HG03066 (cell line): ENCODE data around the gene SYT1.

Experiments used
- ATAC-seq: cut with Tn5 transposase; IDR thresholded peaks from one replicate; pipeline ENCODE4 v1.9.1; 2021; ENCODE audit warnings: low read depth; ENCODE audit not compliant: unreplicated experiment

SYT1 gene

DNA sequence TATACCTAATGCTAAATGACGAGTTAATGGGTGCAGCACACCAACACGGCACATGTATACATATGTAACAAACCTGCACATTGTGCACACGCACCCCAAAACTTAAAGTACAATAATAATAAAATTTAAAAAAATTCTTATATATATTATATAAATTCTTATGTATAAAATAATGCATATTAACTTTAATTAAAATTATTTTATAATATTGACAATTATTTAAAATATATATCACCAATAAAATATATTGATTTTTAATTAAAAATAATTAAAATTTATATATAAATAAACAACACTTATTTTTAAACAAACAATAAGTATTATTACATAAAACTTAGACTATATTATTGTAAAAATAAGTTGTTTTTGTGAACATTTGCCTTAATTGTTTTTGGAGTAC lies 188.8 kb downstream of the SYT1 start:
- no peak for ATAC-seq

- no peak for ATAC-seq
Observed at GRCh38 chr12:79055926-79056674, 191.5 kb downstream of the SYT1 start.

GRCh38 chr12:79056775-79057174 lies 192.2 kb downstream of the SYT1 start:
- no peak for ATAC-seq

GRCh38 chr12:79057540-79057939 lies 193.0 kb downstream of the SYT1 start:
- no peak for ATAC-seq

DNA sequence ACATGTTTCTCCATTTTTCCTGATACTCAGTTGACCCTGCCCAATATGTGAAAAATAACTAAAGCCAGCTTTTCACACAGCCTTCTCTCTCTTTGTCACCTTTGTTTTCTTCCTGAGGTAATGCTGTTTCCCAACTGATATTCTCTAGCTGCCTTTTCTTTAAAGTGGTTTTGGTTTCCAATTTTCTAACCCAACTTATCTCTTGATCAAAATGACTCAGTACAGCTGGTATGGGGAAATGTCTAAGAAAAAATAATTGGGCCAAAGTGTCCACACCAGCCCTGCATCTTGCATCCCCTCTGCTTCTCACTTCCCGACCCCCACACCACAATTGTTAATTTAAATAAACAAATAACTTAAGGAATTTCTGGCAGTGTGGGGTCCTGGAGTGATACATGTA lies 193.8 kb downstream of the SYT1 start:
- ATAC-seq, result no peak

GRCh38 chr12:79059557-79059956 lies 195.0 kb downstream of the SYT1 start:
- no peak for ATAC-seq

DNA sequence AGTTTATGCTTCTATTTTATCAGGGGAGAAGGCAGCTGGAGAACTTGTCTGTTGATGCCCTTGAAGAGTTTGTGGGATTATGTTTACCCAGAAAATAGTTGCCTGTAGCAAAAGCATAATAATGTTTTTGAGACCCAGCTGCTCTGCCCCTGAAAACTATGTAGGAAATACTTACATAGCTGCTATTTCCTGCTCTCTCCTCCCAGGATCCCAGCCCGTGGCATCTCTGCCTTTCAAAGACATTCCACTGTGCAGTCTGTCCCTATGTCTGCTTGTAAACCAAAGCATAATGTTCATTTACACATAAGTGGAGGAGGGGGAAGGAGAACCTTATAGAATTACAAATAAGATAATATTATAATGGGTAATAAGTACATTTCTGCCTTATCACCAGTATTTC lies 198.7 kb downstream of the SYT1 start:
- ATAC-seq, result no peak

GRCh38 chr12:79067977-79068376 lies 203.4 kb downstream of the SYT1 start:
- ATAC-seq, result no peak

GRCh38 chr12:79069009-79069408 lies 204.4 kb downstream of the SYT1 start:
- ATAC-seq, result peak; percentile 95

- peak; percentile 21 for ATAC-seq
Observed at GRCh38 chr12:79071498-79071897, 206.9 kb downstream of the SYT1 start.

- no peak for ATAC-seq
Observed at GRCh38 chr12:79073506-79073905, 208.9 kb downstream of the SYT1 start.

DNA sequence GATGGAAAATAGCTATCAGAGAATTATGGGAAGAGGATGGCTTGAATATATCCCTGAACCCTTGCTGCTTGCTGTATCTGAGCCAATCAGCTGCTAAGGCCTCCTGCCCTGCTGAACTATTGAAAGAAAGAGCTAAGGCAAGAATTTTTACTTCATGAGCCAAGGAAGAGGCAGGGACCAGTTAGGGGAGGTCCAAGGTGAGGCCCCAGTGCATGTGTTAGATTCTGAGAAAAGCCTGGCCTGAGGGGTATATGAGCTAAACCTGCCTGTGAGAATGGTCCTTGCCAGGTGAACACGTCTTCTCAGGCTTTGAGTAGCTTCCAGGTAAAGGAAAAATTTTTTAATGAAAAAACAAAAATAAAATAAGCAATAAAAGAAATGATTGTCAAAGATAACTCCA lies 218.0 kb downstream of the SYT1 start:
- ATAC-seq, result no peak

DNA sequence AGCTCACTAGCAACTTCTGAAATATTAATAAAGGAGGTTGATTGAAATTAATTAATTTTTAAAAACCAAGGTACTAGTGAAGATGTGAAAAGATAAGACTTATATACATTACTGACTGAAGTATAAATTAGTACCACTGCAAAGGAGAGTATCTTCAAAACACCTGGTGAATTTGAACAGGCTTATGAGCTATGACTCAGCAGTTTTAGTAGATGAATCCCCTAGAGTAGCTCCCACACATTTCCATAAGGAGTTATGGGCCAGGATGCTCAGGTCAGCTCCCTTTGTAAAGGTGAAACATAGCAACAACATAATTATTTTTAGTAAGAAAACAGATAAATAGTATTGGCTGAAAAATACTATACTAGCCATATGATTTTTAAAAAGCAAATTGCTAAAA lies 218.6 kb downstream of the SYT1 start:
- no peak for ATAC-seq

GRCh38 chr12:79085106-79085682 lies 220.6 kb downstream of the SYT1 start:
- ATAC-seq, result peak; percentile 72

DNA sequence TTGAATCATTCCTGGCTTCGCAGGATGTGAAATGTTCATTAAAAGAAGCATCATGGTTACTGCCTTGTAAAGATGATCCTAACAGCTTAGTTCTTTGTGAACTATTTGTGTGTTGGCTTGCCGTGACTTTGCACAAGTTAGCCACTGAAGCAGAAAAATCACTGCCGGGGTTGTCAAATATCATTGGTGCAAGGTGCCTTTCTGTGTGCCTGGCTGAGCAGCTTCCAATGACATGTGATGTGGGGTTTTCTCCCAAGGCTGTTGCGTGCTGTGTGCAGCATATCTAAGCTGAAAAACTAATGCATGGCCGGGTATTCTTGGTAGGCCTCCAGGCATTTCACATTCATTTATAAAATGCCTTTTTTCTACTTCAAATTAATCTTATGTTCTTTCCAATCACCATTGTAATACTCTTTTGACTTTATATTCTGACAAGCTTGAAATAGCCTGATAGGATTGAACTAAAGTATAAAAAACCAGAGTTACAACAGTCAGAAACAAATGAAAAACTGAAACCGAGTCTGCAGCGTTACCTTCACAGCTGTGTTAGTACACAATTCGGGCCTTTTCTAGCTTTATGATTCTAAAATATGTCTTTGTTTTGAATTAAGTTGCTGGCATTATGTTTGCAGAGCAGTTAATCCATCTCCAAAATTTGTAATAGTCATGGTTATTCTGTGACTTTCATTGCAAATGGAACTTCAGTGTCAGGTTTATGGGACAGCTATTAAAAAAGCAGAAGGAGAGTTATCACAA lies 222.1 kb downstream of the SYT1 start:
- ATAC-seq, result no peak

DNA sequence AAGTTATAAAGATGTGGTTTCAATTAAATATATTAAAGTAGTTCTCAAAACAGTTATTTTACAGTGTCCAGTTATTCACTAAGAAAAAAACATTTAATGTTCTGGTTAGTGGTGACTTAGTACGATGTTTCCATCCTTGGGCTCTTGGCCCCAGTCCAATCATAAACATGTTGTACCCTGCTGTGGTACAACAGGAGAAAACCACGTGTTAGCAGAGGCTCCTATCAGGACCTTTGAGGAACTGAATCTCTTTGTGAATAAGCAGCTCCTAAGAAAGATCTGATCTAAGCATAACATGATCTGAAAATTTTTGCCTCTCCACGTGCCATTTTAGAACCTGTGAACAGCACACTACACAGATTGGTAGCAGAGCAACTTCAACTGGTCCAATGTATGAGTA lies 234.0 kb downstream of the SYT1 start:
- ATAC-seq, result no peak

GRCh38 chr12:79108962-79109361 lies 244.4 kb downstream of the SYT1 start:
- ATAC-seq, result no peak

DNA sequence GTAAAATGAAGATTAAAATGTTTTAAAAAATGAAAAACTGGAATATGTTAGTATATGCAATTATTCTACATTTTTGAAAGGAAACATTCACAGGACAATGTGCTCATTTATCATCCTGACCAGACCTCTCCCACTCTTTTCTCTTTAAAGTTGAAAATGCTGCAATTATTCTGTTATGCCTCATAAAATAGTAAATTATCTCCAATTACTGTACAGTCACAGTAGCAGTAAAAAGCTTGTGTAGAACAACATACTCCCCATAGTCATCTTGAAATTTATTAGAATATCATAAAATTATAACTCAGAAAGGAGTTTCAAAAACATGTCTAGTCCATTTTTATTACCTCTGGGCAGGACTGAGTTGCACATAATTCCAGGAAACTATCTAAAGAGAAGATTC lies 250.3 kb downstream of the SYT1 start:
- no peak for ATAC-seq

DNA sequence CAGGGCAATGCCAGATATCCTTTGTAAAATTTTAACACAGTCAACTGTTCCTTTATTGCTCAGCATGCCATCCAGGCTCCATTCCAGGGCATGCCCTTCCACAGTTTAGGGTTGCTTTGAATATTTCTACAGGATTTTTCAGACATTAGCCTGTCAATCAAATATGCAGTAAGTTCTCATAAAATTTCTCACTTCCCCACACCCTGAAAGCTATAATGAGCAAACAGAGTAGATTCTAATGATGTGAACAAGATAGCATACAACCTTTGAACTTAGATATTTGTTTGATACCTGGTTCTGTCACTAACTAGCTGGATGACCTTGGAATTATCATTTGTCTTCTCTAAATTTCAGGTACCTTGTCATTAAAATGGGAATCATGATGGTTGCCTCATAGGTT lies 251.2 kb downstream of the SYT1 start:
- ATAC-seq, result no peak

DNA sequence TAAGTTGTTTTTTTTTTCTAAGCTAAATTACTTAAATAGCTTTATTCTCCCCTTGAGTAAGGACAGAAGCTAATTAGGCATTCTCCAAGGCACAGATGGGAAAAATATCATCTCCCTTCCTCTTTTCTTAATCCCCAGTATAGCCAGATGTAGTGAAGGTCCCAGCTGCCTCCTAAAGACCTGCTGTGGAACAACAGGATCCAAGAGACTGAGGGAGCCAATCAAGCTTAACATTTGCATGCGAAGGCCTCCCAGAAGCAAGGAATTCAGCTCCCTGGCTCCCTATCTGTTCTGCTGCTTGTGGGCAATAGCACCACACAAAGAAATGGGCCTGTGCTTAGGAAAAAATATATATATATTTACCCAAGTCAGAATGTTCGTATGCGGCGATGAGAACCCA lies 255.2 kb downstream of the SYT1 start:
- no peak for ATAC-seq

GRCh38 chr12:79121486-79121885 lies 256.9 kb downstream of the SYT1 start:
- no peak for ATAC-seq

GRCh38 chr12:79124385-79124784 lies 259.8 kb downstream of the SYT1 start:
- no peak for ATAC-seq
